K562 (cell line): ENCODE measurements around the gene RELA. TPM values are rescaled to one million over a fixed set of nuclear protein-coding genes. Genes with fewer than 3 reads are reported as not detected.
A peak's percentile ranks its signal among the peaks of the same experiment; 100 is the strongest.

ENCODE experiments used
- ARID2 ChIP-seq: fragments of 450-650 bp; IDR thresholded peaks from 2 replicates; pipeline ENCODE4 v1.6.1; 2017; ENCODE audit warnings: antibody characterized with exemption, mild to moderate bottlenecking
- CHAMP1 ChIP-seq: fragments of 450-650 bp; IDR thresholded peaks from 2 replicates; pipeline ENCODE4 v1.6.1; 2016; ENCODE audit warnings: mild to moderate bottlenecking
- CTBP1 ChIP-seq: fragments of 450-650 bp; IDR thresholded peaks from 2 replicates; pipeline ENCODE4 v1.6.1; 2016; ENCODE audit warnings: borderline replicate concordance
- FOXK1 ChIP-seq: sonication (generic); formaldehyde crosslinking; IDR thresholded peaks from 2 replicates; pipeline ENCODE4 v1.8.0; 2022; ENCODE audit warnings: missing genetic modification reagents, mild to moderate bottlenecking, borderline replicate concordance
- KLF6 ChIP-seq: fragments of 250-450 bp; sonication (Bioruptor Pico); IDR thresholded peaks from 2 replicates; pipeline ENCODE4 v1.4.0; 2020; ENCODE audit warnings: mild to moderate bottlenecking, moderate library complexity, borderline replicate concordance
- MXI1 ChIP-seq: IDR thresholded peaks from 2 replicates; pipeline ENCODE4 v1.6.1; 2011; ENCODE audit warnings: low read depth, mild to moderate bottlenecking, improper control_type of control experiment, low read length
- MYBL2 ChIP-seq, 2 experiments: fragments of 450-650 bp in 1 of 2; sonication (generic) in 1 of 2; formaldehyde crosslinking in 1 of 2; IDR thresholded peaks; 2 replicates each; pipeline versions ENCODE4 v1.6.1 to v1.8.1; 2017 to 2022; ENCODE audit warnings: borderline replicate concordance in 1 of 2, inconsistent platforms in 1 of 2, low read depth in 1 of 2, mild to moderate bottlenecking in 1 of 2, missing genetic modification reagents in 1 of 2, moderate library complexity in 1 of 2
- NCOA6 ChIP-seq: fragments of 450-650 bp; IDR thresholded peaks from 2 replicates; pipeline ENCODE4 v1.6.1; 2017; ENCODE audit warnings: mild to moderate bottlenecking
- NFE2 ChIP-seq: IDR thresholded peaks from 2 replicates; pipeline ENCODE4 v1.6.1; 2014; ENCODE audit warnings: antibody characterized with exemption, low read depth
- PTRF ChIP-seq: fragments of 450-650 bp; IDR thresholded peaks from 2 replicates; pipeline ENCODE4 v1.6.1; 2016; ENCODE audit warnings: mild to moderate bottlenecking, missing genetic modification characterization, missing compliant biosample characterization
- TEAD1 ChIP-seq, 2 experiments: fragments of 450-650 bp in 1 of 2; sonication (generic) in 1 of 2; formaldehyde crosslinking; IDR thresholded peaks; 2 replicates each; pipeline versions ENCODE4 v1.4.0 to v1.8.0; 2020 to 2022; ENCODE audit warnings: mild to moderate bottlenecking in 2 of 2, missing genetic modification reagents in 1 of 2
- ZFP30 ChIP-seq: fragments of 250-450 bp; sonication (Bioruptor Pico); IDR thresholded peaks from 2 replicates; pipeline ENCODE4 v1.8.0; 2022; ENCODE audit warnings: moderate library complexity, mild to moderate bottlenecking, inconsistent platforms, borderline replicate concordance
- ZKSCAN1 ChIP-seq: fragments of 150-350 bp; IDR thresholded peaks from 2 replicates; pipeline ENCODE4 v1.6.1; 2016; ENCODE audit warnings: low read depth, low read length
- ZNF518B ChIP-seq: fragments of 250-450 bp; sonication (Bioruptor Pico); IDR thresholded peaks from 2 replicates; pipeline ENCODE4 v1.5.0; 2021; ENCODE audit warnings: mild to moderate bottlenecking, moderate library complexity
- polyA plus RNA-seq, 8 experiments: library from polyadenylated mRNA; depleted of rRNA in 4 of 8; stranded (reverse) in 5 of 8; unstranded in 3 of 8; fragments of >200 nt; fragmentation: Nextera tagmentation in 2 of 8; fragmentation: Illumina TruSeq in 1 of 8; extraction: Ambion mirVana in 2 of 8; extraction: Trizol in 1 of 8; gene quantifications; 2 replicates each; pipeline versions ENCODE4 v1.2.1 to v1.2.3, GENCODE V29; 2011 to 2014; ENCODE audit warnings: inconsistent platforms in 1 of 8, missing spikeins in 1 of 8
- total RNA-seq, 7 experiments: library from RNA; depleted of rRNA in 6 of 7; stranded (reverse); fragments of >200 nt in 6 of 7; fragmentation: Illumina TruSeq in 2 of 7; extraction: Trizol in 2 of 7; gene quantifications; 2 replicates each; pipeline versions ENCODE4 v1.2.1 to v1.2.3, GENCODE V29; 2011 to 2021; ENCODE audit warnings: low replicate concordance in 1 of 7

RELA gene
- total and polyA plus RNA-seq, 9 of the 15 experiments (the other 6 are each of a cell fraction or from before 2014, with no cell fraction given) = 6.0 to 67.4 (median 20.6) TPM

- TF ChIP-seq ZNF518B = no peak
- TF ChIP-seq FOXK1 (CRISPR knock-in tag) = no peak
- TF ChIP-seq MYBL2 (IDR thresholded peaks at IDR 0.05; ENCODE audit: low read depth) = no peak
- TF ChIP-seq MYBL2 (CRISPR knock-in tag; IDR thresholded peaks at IDR 0.05; ENCODE audit: borderline replicate concordance) = no peak
- no peak for TF ChIP-seq ARID2
- peak; percentile 85 for TF ChIP-seq MXI1
- no peak; the same call in 1 of the 2 replicates for TF ChIP-seq KLF6 (CRISPR knock-in tag)
- no peak for TF ChIP-seq CHAMP1
- 0 out of 2 replicates have a peak, but pooled peaks have one; percentile 25 for TF ChIP-seq NFE2
- TF ChIP-seq TEAD1 (CRISPR knock-in tag; IDR thresholded peaks at IDR 0.05) = no peak
- TF ChIP-seq NCOA6 = no peak
- TF ChIP-seq PTRF (tag) = no peak
- no peak for TF ChIP-seq ZFP30
- peak; percentile 33; the same call in 1 of the 2 replicates for TF ChIP-seq CTBP1
- 0 out of 2 replicates have a peak, but pooled peaks have one; percentile 13 for TF ChIP-seq ZKSCAN1
Observed at GRCh38 chr11:65615229-65615949, 47.3 kb downstream of the RELA start, which contains the start of gene PCNX3 (continued).
